AG09309 (cell line): ENCODE data around the gene ZDHHC11.

Experiments used
- DNase-seq: peaks from one replicate; pipeline ENCODE4 v3.0.0-alpha.2; 2010; ENCODE audit warnings: low read depth
- H3K4me3 ChIP-seq: 2 replicates; pipeline ENCODE4 v1.5.1; 2011; ENCODE audit warnings: mild to moderate bottlenecking, low read depth, low read length, moderate library complexity; ENCODE audit not compliant: control insufficient read depth
- TF ChIP-seq, protein P1 (sequence below): IDR thresholded peaks from 2 replicates; pipeline ENCODE4 v1.5.1; 2011; ENCODE audit warnings: mild to moderate bottlenecking, low read depth, low read length, inconsistent platforms; ENCODE audit not compliant: insufficient read depth, control insufficient read depth; ENCODE audit errors: missing control alignments

Gene ZDHHC11

DNA sequence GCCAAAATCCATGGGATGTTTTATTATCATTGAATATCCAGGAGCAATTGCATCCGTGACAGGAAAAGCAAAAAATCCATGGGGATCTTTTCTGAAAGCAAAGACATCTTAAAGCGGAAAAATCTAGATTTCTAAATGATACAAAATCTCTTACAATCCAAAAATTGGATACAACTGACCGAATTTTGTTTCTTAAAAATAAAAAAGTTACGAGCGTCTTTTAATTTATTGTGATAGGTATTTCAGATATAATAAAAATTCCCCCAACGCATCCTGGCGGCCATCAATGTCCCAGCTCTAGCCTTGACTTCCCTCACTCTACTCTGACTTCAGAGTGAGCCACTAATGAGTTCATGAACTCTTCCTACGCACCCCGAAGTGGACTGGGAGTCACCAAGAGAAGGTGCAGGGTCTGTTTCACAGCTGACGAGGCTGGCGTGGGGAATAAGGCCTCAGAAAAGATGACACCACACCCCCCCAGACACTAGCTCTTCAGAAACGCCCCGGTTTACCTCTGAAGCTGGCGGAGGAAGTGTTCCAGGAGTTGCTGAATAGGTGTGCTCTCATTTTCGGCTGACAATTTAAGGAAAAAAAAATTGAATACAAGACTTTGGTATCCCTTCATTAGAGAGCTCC, 38.4 kb upstream of the ZDHHC11 start:
- DNase-seq: no peak
- no peak overlapping the region for H3K4me3 ChIP-seq
- TF ChIP-seq, protein P1, sequence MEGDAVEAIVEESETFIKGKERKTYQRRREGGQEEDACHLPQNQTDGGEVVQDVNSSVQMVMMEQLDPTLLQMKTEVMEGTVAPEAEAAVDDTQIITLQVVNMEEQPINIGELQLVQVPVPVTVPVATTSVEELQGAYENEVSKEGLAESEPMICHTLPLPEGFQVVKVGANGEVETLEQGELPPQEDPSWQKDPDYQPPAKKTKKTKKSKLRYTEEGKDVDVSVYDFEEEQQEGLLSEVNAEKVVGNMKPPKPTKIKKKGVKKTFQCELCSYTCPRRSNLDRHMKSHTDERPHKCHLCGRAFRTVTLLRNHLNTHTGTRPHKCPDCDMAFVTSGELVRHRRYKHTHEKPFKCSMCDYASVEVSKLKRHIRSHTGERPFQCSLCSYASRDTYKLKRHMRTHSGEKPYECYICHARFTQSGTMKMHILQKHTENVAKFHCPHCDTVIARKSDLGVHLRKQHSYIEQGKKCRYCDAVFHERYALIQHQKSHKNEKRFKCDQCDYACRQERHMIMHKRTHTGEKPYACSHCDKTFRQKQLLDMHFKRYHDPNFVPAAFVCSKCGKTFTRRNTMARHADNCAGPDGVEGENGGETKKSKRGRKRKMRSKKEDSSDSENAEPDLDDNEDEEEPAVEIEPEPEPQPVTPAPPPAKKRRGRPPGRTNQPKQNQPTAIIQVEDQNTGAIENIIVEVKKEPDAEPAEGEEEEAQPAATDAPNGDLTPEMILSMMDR: no peak

DNA sequence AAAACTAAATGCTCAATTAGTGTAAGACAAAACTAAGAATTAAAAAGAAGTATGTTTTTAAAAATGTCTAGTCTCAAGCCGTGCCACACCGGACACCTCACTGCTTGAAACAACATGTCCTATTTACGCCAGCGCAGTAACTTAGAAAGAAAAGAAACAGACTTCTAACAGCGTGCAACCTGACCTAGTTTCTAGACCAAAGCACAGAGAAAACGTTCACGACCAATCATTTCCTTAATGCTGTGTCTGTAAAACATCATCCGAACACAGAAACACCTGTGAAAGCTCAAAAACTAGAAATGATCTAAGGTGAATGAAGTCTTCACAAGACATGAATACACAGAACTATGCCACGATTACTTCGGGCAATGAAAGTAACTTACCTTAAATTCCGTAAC, 37.9 kb upstream of the ZDHHC11 start:
- H3K4me3 ChIP-seq: no peak overlapping the region
- DNase-seq: no peak
- TF ChIP-seq, protein P1: no peak

DNA sequence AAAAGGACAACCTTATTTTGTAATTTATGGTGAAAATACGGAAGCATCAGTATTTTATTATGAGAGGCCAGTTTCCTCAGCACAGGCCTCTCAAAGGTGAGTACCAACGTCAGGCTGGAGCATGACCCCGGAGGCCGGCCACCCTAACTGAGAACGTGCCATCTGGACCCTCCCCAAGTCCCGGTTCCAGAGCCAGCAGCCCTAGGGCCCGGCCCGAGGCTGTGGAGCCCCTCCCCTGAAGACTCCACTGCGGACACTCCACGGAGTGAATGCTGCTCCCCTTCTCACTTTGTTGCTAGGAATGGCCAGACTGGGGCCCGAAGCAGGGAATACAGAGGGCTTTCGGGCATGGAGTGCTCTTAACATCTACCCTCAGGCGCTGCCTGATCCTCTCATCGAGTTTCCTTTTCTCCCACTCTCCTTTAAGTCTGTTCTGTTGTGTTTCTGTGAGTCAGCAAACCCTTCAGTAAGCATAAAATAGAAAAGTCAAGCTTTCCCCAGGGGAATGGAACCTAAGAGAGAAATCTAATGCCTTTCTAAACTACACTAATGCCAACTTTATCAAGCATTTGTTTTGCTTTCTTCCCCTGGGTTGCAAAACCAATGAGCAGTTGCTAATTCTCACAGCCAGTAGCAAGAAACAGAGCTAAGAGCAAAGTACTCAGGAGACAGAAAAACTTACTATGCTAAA, 37.3 kb upstream of the ZDHHC11 start:
- DNase-seq: no peak
- H3K4me3 ChIP-seq: no peak overlapping the region
- TF ChIP-seq, protein P1: no peak

DNA sequence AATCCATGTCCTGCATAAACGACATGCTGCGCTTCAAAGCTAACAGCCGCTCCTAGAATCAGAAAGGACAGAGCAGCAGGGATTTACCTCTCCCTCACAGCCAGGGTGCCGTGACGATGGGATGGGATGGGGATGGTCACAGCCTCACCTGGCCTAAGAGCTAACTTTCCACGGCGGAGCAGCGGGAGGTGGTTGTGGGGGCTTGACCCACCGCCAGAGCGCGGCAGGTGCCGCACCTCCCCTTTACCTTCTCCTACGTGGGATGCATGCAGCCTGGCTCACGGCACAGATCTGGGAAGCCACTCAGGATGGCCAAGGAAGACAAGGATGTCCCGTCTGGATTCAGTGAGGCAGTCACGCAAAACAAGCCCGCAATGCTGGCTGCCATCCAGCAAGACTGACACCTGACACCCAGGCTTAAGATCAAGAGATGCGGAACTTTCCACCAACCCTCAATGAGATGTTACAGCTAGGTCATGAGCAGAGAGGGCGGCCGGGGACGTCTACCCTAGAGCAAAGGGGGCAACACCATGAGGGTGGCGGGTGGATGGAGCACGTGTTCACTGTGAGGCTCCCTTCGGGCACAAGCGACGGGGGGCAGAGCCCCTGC, 36.0 kb upstream of the ZDHHC11 start:
- H3K4me3 ChIP-seq: no peak overlapping the region
- TF ChIP-seq, protein P1: no peak
- DNase-seq: no peak

DNA sequence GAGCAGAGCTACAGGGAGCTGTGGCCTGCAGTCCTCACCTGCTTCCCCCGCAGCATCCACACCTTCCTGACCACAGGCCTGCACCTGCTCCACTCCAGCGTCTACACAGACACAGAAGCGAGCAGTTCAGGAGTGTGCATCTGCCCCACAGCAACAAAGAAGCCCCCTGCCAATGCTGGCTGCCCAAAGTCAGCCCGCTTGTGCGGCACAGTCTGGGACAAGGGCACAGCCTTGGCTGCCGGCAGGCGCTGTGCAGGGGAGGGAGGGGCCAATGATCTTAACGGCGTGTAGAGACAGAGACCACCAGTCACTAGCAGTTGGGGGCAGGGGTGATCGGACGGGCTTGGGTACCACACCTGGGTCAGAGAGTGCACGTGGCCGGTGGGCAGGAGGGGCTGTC, 35.2 kb upstream of the ZDHHC11 start:
- DNase-seq: no peak
- no peak overlapping the region for H3K4me3 ChIP-seq
- TF ChIP-seq, protein P1: no peak

DNA sequence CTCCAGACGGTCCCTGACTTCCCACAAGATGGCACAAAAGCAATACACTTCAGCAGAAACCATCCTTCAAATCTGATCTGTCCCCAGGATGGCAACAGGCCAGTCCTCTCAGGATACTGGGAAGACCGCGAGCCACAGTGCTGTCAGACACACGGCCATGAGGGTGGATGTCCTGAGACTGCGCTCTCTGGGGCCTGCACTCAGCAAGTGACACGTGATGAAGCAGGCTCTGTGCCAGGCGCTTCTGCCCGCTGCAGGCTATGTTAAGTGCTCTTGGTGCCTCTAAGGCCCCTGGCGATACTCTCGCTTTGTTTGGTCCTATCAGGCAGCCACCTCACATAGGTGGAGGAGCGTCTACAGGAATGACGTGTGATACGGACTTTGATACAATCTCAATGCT, 34.7 kb upstream of the ZDHHC11 start:
- no peak for DNase-seq
- TF ChIP-seq, protein P1: no peak
- no peak overlapping the region for H3K4me3 ChIP-seq

DNA sequence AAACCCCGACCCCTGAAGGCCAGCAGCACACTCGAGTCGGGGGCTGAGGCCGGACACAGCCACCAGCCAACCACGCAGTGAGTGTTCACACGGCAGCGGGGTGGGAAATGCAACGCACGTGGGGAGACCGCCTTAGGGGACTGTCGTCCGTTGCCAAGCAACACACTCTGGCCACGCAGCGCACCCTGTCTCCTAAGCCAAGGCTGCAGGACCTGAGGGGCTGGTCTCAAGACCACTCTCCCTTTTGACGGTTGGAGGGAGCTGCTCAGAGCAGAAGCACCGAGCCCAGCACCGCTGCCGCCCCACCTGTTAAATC, 34.3 kb upstream of the ZDHHC11 start:
- no peak for DNase-seq
- no peak overlapping the region for H3K4me3 ChIP-seq
- TF ChIP-seq, protein P1: no peak
